Hepatocyte (in vitro differentiated cells): ENCODE results near the gene VTN.

Source experiments
- EZH2 ChIP-seq: fragments of 200-600 bp; sonication (generic); IDR thresholded peaks from 2 replicates; pipeline ENCODE4 v1.6.1; 2016; ENCODE audit warnings: antibody characterized with exemption, mild to moderate bottlenecking, borderline replicate concordance
- TF ChIP-seq, protein P1 (sequence below): fragments of 200-600 bp; sonication (generic); IDR thresholded peaks from 2 replicates; pipeline ENCODE4 v1.5.1; 2016; ENCODE audit warnings: antibody characterized with exemption, mild to moderate bottlenecking; ENCODE audit not compliant: poor library complexity

DNA sequence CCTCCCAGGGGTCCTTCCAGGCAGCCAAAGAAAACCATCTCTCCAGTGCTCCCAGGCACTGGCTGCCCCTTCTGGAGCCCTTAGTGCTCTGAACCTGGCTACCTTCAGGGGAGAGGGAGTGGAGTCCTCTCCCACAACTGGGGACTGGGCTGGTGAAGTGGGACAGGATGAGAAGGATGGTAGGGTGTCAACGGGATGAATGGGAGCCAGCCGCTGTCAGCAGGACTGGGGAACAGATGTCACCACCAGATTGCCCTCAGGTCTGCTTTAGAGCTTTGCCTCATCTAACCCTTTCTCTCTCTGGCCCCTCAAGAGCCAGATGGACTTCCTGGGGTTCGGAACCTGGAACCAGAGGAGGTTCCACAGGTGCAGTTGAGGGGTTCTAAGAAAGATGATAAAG is 4.6 kb downstream of the VTN start:
- TF ChIP-seq, protein P1, sequence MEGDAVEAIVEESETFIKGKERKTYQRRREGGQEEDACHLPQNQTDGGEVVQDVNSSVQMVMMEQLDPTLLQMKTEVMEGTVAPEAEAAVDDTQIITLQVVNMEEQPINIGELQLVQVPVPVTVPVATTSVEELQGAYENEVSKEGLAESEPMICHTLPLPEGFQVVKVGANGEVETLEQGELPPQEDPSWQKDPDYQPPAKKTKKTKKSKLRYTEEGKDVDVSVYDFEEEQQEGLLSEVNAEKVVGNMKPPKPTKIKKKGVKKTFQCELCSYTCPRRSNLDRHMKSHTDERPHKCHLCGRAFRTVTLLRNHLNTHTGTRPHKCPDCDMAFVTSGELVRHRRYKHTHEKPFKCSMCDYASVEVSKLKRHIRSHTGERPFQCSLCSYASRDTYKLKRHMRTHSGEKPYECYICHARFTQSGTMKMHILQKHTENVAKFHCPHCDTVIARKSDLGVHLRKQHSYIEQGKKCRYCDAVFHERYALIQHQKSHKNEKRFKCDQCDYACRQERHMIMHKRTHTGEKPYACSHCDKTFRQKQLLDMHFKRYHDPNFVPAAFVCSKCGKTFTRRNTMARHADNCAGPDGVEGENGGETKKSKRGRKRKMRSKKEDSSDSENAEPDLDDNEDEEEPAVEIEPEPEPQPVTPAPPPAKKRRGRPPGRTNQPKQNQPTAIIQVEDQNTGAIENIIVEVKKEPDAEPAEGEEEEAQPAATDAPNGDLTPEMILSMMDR = no peak
- no peak for TF ChIP-seq EZH2
